DOHH2 (cell line): ENCODE data around the gene HECA.

Experiments used
- EZH2phosphoT487 ChIP-seq: fragments of 200-600 bp; sonication (generic); IDR thresholded peaks from 2 replicates; pipeline ENCODE4 v1.6.1; 2017; ENCODE audit warnings: borderline replicate concordance, mild to moderate bottlenecking, antibody characterized with exemption, low read length, moderate library complexity, mixed read lengths
- TF ChIP-seq, protein P1 (sequence below): fragments of 200-600 bp; sonication (generic); IDR thresholded peaks from one replicate; pipeline ENCODE4 v1.5.1; 2014; ENCODE audit warnings: antibody characterized with exemption, mild to moderate bottlenecking, low read depth, low read length; ENCODE audit not compliant: poor library complexity, severe bottlenecking

DNA sequence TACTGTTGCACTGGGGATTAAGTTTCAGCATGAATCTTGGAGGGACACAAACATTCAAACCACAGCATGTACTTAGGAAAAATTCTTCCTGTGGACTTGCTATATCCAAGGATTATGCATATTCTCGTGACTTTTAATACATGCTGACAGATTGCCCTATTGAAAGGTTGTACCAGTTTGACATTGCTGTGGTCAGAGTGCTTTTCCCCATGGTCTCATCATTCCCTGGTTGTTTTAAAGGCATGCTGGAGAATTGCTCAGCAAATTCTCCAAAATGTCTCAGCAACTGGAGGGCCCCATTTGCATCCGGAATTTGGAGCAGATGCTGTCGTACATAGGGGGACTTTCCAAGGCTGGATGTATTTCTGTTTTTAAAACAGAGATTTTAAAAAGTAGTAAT is 7.4 kb downstream of the HECA start:
- TF ChIP-seq, protein P1, sequence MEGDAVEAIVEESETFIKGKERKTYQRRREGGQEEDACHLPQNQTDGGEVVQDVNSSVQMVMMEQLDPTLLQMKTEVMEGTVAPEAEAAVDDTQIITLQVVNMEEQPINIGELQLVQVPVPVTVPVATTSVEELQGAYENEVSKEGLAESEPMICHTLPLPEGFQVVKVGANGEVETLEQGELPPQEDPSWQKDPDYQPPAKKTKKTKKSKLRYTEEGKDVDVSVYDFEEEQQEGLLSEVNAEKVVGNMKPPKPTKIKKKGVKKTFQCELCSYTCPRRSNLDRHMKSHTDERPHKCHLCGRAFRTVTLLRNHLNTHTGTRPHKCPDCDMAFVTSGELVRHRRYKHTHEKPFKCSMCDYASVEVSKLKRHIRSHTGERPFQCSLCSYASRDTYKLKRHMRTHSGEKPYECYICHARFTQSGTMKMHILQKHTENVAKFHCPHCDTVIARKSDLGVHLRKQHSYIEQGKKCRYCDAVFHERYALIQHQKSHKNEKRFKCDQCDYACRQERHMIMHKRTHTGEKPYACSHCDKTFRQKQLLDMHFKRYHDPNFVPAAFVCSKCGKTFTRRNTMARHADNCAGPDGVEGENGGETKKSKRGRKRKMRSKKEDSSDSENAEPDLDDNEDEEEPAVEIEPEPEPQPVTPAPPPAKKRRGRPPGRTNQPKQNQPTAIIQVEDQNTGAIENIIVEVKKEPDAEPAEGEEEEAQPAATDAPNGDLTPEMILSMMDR, result no peak
- no peak for TF ChIP-seq EZH2phosphoT487
